DMS114 treated with DMSO at 0.1 percent for 48 hours (cell line): ENCODE data around the gene APBA3.

Source experiments
- DNase-seq: peaks from one replicate; lab custom pipeline; 2025; ENCODE audit not compliant: unreplicated experiment; lab: John Stamatoyannopoulos, UW

Gene APBA3

GRCh38 chr19:3788996-3789778 is 27.7 kb upstream of the APBA3 start:
- no peak for DNase-seq

- DNase-seq = no peak
Observed at GRCh38 chr19:3785938-3786824, 24.7 kb upstream of the APBA3 start, which contains the start of gene MATK. Gene MATK (minus strand): TSS chr19:3786381. CDS start chr19:3785135, 1,246 bp downstream.

- DNase-seq = no peak
Observed at GRCh38 chr19:3785451-3785937, 24.0 kb upstream of the APBA3 start.

GRCh38 chr19:3784607-3785450 is 23.3 kb upstream of the APBA3 start:
- DNase-seq = no peak

- no peak for DNase-seq
Observed at GRCh38 chr19:3783660-3784584, 22.4 kb upstream of the APBA3 start.

- DNase-seq = no peak
Observed at GRCh38 chr19:3782903-3783302, 21.4 kb upstream of the APBA3 start.

GRCh38 chr19:3782330-3782729 is 20.8 kb upstream of the APBA3 start:
- DNase-seq = no peak

GRCh38 chr19:3781603-3782002 is 20.1 kb upstream of the APBA3 start:
- no peak for DNase-seq

GRCh38 chr19:3780786-3781304 is 19.4 kb upstream of the APBA3 start:
- DNase-seq = no peak

- no peak for DNase-seq
Observed at GRCh38 chr19:3778899-3779723, 17.6 kb upstream of the APBA3 start.

GRCh38 chr19:3778104-3778867 is 16.8 kb upstream of the APBA3 start:
- DNase-seq = no peak

- no peak for DNase-seq
Observed at GRCh38 chr19:3776479-3777040, 15.1 kb upstream of the APBA3 start.

- DNase-seq = no peak
Observed at GRCh38 chr19:3775831-3776230, 14.3 kb upstream of the APBA3 start.

- DNase-seq = no peak
Observed at GRCh38 chr19:3775374-3775711, 13.9 kb upstream of the APBA3 start.

GRCh38 chr19:3774621-3775373 is 13.3 kb upstream of the APBA3 start:
- DNase-seq = no peak

GRCh38 chr19:3773814-3774515 is 12.5 kb upstream of the APBA3 start:
- no peak for DNase-seq
